SIG-M5 treated with dmso at 0.1 percent for 504 hours (cell line): ENCODE data around the gene LYZL6.
A peak's percentile ranks its signal among the peaks of the same experiment; 100 is the strongest.
"Not testable (repeated sequence)": the region's sequence is repeated elsewhere in the genome, so short reads cannot be mapped to it uniquely, and the experiment has no call there.

Source experiments
- DNase-seq: peaks from one replicate; lab custom pipeline; 2025; ENCODE audit not compliant: unreplicated experiment; lab: John Stamatoyannopoulos, UW

LYZL6 gene

DNA sequence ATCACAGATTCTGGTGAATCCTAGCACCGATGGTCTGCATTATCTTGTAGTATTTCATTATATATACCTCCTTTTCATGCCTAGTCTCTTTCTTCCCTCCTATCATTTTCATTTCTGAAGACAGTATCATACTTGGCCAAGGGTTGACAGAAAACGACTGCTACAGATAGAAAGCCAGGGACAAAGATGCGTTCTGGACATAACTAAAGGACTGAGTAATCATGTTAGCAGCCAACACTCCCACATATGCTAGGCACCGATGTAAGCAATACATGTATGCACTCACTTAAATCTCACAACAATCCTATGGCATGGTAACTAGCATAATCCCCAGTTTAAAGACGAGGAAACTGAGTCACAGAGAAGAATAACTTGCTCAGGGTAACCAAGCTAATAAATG is 35.8 kb downstream of the LYZL6 start:
- DNase-seq: no peak

DNA sequence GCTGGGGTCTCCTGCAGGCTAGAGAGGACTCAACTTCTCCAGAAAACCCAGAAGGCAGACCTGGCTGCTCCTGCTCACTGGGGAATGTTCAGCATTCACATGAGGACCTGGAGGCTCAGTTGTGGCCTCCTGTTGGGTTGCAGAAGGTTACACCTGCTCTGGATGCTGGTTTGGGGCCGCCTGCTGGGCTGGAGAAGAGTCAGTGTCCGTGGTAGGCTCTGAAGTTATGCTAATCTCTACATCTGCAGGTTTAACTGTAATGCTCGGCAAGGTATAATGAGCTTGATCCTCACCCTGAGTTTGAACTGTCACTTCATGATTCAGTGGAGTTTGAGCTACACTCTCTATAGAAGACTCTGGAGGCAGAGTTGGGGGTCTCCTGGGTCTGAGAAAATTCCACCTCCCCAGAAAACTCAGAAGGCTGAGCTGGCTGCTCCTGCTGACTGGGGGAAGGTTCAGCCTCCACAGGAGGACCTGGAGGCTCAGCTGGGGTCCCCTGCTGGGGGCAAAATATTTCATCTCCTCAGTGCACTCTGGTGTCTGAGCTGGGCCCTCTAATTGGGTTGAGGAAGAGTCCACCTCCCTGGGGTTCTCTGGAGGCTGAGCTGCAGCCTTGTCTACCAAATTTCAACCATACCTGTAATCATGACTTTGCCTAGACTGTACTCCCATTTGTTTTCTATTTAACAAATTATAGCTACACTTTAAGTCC is 36.4 kb downstream of the LYZL6 start:
- no peak for DNase-seq

DNA sequence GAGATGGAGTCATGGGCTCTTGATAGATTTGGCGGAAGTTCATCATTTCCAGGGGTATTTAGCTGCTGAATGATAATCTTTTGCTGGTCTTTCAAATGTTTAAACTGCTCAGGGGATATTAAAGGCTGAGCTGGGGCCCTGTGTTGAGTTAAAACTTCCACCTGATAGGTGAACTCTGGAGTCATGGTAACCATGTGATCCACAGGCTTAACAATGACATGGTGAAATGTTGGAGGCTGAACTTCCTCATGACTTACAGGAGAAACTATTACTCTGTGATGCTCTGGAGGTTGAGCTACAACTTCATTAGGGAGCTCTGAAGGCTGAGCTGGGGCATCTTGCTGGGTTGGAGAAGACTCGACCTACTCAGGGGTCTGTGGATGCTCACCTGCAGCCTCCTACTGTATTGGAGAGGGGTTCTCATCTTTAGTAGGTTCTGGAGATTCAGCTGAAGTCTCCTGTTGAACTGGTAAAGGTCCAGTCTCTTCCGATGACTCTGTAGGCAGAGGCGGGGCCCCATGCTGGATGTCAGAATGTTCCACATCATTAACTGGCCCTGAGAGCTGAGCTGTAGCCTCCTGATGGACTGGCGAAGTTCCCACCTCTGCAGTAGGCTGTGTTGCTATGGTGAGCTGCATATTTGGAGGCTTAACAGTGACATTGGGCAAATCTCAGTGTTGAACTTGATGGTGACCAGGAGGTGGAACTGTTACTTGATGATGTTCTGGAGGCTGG is 37.2 kb downstream of the LYZL6 start:
- no peak for DNase-seq

DNA sequence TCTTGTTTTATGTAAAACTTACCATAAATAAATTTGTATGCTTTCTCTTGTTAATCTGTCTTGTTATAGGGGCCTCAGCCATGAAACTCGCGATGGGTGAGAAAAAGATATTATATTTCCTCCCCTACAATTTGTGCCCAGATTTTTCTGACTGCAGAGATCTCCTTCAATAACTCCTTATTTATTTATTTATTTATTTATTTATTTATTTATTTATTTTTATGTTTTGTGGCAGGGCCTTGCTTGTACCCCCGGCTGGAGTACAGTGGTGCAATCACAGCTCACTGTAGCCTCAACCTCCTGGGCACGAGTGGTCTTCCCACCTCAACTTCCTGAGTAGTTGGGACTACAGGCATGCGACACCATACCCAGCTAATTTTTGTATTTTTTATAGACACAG is 40.1 kb downstream of the LYZL6 start:
- DNase-seq: no peak

DNA sequence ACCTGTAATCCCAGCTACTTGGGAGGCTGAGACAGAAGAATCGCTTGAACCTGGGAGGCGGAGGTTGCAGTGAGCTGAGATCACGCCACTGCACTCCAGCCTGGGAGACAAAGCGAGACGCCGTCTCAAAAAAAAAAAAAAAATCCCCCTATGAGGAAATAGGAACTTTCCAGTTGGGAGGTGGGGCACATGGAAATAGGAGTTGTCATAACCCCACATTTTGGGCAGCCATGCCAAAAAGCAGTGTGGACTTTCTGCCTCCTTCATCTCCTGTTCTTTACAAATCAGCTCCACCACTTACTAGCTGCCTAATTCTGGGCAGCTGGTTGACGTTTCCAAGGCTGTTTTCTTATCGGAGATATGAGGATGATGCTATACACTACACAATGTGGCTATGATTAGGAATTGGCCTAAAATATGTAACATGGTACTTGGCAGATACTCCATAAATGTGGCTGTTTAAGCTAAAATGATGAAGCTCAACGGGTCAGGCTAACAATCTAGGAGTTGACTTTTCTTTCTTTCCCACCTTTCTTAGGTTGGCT is 41.8 kb downstream of the LYZL6 start:
- DNase-seq: no peak

DNA sequence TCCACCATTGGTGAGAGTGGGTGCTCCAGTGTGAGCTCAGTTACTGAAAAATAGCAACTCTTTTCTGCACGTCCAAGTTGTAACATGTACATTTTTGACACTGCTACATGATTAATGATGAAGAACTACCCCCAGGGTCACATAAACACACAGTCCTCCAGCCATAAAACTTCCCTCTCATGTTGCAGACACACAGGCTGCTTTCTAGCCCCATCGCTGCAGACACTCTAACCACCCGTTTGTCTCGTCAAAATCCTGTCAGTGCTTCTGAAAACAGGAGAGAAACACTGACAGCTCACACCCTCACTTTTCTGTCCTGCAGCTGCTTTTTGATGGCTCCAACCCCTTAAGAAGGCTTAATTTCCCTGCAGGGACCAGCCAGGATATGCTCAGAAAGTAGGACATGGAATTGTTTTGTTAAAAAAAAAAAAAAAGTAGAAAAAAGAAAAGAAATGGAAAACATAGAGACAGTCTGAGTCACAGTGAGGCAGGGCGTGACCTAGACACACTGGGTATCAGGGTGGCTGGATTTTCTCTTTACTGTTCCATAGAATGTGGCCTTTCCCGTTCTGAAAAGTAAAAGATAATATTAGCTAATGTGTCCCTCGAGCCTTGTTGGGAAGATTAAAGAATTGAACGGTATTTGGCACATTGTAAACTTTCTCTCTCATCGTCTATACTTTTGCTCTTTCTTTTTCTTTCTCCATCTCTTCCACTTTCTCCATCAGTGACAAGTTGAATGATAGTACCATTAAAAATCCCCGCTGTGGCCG is 42.6 kb downstream of the LYZL6 start:
- no peak for DNase-seq

DNA sequence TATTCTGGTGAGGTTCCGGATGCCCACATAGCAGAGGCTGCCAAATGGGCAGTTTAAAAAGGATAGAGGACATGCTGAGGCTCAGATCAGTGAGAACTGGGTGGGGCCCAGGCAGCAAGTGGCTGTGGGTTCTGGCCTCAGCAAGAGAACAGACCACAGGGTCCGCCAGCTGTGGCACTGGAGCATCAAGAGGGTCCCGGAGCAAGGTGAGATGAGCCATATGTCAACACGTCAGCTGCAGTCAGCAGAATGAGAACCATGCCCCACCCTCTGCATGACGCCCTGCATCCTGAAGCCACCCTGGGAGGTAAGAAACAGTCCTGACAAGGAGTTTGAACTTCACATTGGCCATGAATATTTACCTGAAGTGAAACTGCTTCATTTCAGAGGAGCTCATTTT is 43.2 kb downstream of the LYZL6 start:
- no peak for DNase-seq

DNA sequence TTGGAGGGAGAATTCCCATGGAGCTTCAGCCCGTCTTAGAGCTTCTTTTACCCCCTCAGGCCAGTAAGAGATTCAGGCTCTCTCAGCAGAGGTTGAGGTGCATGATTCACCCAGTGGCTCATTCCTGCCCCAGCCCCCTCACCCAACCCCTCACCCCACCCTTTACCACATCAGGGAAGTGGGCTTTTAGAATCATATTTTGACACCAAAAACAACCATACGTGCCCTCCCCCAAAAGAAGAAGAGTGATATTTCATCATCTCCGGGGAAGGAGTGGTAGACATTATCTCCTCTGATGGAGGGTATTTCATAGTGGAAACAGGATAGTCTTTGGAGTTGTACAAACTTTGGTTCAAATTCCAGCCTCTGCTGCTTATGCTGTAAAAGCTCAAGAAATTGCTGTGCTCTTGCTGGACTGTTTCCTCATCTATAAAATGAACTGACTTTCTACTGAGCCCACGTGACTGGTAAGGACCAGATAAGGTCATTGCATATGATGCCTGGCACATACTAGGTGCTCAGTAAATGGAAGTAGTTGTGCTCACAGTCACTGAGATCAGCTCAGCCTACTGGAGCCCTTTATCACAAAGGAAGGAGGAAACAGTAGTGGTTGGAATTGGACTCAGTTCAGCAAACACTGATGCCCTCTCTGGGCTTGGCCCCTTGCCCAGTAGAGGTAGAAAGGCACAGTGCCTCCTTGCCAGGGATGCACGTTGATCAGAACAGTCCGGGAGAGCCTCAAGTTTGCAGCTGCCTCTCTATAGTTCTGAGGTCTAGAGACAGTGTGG is 45.0 kb downstream of the LYZL6 start:
- DNase-seq: peak; percentile 90

DNA sequence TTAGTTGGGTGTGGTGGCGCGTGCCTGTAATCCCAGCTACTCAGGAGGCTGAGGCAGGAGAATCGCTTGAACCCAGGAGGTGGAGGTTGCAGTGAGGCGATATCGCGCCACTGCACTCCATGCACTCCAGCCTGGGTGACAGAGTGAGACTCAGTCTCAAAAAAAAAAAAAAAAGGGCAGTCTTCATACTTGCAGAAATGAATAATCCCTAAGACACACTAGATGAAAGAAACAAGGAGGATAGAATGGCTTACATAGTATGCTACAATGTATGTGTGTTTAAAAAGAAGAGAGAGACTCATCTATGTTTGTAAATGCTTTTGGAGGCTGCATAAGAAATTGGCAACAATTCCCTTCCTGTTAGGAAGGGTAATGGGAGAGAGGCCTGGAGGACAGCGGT is 45.7 kb downstream of the LYZL6 start:
- not testable (repeated sequence) for DNase-seq

DNA sequence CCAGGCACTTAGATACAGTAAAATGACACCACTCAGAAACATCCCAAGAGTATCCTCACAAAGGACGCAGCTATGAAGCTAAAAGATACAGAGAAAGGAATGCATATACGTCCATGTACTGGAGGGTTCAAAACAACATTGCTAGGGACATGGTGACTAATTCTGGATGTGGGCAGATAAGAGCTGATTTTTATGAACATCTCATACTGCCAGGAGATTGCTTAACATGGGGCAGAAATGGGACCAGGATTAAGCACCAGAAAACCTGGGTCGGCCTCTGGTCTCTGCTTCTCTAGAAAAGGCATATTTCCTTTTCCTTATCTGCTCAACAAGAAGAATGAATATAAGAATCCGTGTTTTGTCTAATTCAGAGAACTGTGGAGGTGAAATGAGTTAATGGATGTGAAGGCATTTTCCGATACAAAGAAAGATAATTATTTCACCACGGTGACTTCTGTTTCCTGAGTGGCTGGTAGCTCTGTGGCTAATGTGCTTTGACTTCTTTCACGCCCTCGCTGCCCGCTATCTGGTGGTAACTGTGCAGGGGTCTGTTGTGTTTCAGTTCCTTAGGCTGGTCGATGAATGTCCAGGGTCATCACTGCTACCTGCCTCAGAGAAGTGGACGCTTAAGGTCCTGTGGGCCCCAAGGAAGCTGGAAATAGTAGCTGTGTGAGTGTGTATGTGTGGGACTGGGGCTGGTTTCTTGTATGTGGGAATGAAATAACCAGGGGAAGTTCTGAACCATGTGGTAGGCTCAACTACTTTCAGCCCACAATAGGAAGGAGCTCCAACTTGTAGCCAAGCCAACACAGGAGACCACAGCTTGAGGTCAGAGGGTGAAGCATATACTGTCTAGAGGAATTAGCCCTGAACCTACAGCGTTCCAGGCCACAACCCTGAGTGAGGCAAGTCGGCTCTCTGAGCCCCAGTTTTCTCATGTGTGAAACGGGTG is 47.6 kb downstream of the LYZL6 start:
- peak; percentile 83 for DNase-seq

DNA sequence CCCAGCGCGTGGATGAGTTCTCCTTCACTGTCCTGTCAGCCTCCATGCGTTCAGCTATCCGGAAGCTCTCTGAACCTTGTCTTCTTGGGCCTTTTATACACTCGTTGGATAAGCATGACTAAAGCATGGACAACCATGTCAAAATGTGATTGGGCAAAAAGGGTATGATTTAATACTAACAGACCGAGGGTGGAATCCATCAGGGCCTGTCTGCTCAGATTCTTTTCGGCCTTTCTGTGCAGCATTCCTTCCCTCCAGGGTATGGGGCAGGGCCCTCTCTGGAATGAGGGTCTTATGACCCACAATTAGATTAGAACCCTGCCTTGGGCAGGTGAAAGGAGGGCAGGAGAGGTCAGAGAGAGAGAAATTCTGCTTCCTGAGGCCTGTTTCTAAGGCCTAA is 49.3 kb downstream of the LYZL6 start:
- DNase-seq: no peak

DNA sequence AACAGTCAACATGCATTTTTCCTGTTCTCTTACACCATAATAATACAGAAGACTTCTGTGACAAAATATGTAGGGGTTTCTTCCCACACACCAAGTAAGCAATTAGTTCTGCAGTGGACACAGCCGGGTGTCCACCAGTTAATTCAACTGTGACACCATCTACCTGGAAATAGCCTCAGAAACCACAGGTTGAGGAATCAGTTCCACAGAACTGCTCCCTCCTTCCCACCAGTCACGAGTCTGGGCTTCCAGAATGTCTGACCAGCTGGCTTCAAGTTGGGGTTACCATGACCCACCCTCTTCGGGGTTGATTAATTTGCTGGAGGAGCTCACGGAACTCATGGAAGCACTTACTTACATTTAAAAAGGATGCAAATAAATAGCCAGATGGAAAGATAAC is 49.8 kb downstream of the LYZL6 start:
- DNase-seq: no peak

DNA sequence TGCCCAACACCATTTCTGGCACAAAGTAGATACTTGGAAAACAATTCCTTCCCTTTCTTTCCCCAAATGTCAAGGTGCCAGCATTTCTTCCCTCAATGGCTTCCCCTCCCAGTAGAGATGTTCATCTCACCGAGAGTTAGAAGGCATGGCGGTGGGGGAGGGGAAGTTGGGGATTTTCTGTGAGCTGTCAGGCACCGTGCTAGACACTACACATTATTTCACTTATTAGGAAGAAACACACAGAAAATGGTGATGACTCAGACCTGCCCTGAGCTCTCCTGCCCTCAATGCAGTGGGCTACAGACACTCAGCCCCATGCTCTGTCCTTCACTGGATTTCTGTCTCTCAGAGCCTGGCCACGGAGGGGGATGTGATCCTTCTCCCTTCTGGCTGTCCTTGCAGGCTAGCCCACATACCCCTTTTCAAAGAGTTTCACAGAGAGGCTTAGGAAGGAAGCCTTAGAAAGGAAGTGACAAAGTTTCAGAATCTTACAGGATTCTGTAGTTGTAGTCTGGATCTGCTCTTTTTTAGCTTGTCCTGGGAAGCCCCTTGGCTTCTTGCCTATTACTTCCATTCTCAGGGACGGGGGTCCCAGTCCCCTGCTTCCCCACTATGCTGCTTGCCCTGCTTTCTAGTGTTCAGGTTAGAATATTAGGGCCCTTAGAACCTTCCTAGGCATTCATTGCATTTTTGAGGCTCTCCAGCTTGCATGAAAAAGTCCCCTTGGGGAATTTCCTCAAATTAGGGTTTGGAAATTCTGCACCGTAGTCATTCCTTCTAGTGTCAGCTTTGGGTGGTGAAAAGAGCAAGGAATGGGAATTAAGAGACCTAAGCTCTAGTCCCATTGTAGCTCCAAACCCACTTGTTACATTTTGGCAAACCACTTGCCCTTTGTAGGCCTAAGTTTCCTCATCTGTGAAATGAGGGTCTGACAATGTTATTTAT is 51.1 kb downstream of the LYZL6 start:
- DNase-seq: peak; percentile 60

DNA sequence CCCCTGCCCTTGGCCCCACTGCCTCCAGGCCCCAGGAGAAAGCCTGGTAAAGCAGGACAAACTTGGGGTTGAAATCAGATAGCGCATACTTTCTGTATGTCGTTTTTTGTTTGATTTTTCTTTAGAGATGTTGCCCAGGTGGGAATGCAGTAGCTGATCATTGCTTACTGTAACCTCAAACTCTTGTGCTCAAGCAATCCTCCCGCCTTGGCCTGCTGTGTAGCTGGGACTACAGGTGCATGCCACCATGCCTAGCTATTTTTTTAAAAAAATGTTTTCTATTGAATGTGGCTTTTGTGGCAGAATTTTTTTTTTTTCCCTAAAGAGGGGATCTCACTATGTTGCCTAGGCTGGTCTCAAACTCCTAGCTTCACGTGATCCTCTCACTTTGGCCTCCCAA is 52.2 kb downstream of the LYZL6 start:
- DNase-seq: no peak

DNA sequence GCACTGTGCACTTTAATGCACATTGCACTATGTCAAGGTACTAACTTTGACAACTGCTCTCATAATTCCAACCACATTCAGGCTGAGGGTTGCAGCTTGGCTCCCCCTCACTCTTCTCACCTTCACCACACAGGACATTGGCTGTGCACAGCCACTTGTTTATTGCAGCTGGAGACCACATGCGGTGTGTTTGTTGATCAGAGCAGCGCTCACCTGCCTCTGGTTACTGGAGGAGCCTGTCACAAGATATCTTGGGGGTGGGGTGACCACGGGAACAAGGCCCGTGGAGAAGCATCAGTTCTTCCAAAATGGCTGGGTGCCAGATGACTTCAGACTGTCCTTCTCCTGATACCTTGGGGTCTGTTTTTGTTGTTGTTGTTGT is 52.7 kb downstream of the LYZL6 start:
- DNase-seq: no peak

DNA sequence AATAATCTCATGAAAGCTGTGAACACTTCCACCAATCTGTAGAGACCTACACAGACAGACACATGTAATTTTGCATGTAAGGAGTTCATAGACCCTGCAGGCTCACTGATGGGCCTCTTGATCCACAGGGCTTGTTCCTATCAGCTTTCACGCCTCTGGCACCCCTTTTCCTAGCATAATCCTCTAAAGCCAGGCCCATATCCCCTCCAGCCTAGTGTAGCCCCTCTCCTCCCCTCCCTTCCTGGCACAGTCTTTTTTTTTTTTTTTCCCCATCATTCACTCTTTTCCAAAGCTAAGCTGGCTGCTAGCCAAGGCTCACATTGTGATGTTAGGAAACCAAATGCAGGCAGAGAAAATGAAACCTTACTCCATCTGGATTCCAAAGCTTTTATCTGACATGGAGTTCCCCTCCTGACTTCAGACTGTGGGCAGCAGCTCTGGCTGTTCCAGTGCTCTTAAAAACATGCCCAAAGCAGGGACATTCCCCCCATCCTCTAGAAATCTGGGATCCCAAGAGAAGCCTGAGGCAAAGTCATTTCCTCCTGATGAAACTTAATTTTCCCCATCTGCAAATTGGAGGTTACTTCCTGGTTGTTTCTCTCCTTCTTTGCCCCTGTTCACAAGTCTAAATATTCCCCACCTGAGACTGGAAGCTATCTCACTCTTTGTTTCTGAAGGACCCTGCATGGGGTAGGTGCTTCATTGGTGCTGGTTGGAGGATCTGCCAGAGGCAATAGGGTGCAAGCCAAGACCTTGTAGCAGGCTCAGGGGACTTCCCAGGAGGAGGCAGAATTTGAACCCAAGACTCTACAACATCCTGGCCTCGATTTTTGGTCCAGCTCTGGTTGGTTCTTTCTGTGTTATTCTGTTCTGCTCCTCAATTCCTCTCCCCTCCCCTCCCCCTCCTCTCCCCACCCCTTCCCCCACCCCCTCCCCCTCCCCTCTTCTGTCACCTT is 53.4 kb downstream of the LYZL6 start:
- no peak for DNase-seq

DNA sequence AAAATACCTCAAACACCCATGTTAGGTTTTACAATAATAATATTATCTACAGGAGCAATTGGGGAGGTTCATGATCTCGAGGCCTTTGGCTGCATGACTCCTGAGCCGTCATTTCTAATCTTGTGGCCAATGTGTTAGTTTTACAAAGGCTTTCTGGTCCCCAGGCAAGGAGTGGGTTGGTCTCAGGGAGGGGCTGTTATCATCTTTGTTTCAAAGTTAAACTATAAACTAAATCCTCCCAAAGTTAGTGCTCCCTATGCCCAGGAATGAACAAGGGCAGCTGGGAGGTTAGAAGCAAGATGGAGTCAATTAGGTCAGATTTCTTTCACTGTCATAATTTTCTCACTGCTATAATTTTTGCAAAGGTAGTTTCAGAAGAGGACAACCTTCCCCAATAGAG is 54.3 kb downstream of the LYZL6 start:
- DNase-seq: no peak
